Bronchial epithelial cell (primary cell): ENCODE results near the gene HARBI1. TPM values are rescaled to one million over a fixed set of nuclear protein-coding genes. Genes with fewer than 3 reads are reported as not detected.

ENCODE experiments used
- DNase-seq: peaks from one replicate; pipeline ENCODE4 v3.0.0-alpha.2; 2010; ENCODE audit warnings: low read depth
- FAIRE-seq: peaks from 2 replicates; lab custom pipeline; 2011; peaks lifted over from hg19 to GRCh38; lab: Jason Lieb, UNC
- H3K27me3 ChIP-seq: 2 replicates; pipeline ENCODE4 v1.5.1; 2011; ENCODE audit warnings: low read length; ENCODE audit not compliant: control insufficient read depth, insufficient read depth
- H3K36me3 ChIP-seq: 2 replicates; pipeline ENCODE4 v1.5.1; 2011; ENCODE audit warnings: low read length; ENCODE audit not compliant: control insufficient read depth, insufficient read depth
- H3K4me3 ChIP-seq: 2 replicates; pipeline ENCODE4 v1.5.1; 2011; ENCODE audit warnings: mild to moderate bottlenecking, low read depth, low read length, control low read depth
- CTCF ChIP-seq: IDR thresholded peaks from 2 replicates; pipeline ENCODE4 v1.5.1; 2011; ENCODE audit warnings: mild to moderate bottlenecking, moderate library complexity, low read length, control low read depth, inconsistent platforms; ENCODE audit not compliant: insufficient read depth, severe bottlenecking
- total RNA-seq: library from RNA; depleted of rRNA; stranded (reverse); fragments of >200 nt; gene quantifications from 2 replicates; pipeline ENCODE4 v1.2.1, GENCODE V29; 2014

HARBI1 gene
- total RNA-seq, 1 donor from 2014 or later, result 8.4 TPM

- no peak for DNase-seq
- Histone ChIP-seq H3K4me3 (no peak overlapping the region), H3K36me3 (no peaks in the 10 kb centered on the region), H3K27me3 (no peaks in the 10 kb centered on the region)
- FAIRE-seq, result no peak
- TF ChIP-seq CTCF, result no peak
Measured at GRCh38 chr11:46582588-46582987, 34.4 kb downstream of the HARBI1 start.

DNA sequence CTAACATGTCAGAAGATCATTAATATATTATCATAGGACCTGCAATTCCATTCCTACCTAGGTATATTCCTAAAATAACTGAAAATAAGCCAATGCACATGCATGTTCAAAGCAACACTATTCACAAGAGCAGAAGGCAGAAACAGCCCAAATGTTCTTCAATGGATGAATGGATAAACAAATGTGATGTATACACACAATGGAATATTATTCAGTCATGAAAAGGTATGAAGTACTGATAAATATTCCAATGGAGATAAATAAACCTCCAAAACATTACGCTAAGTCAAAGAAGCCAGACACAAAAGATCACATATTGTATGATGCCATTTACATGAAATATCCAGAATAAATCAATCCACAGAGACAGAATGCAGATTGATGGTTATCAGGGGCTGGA, 40.0 kb downstream of the HARBI1 start:
- DNase-seq (no peak), FAIRE-seq (no peak)
- no peaks in the 10 kb centered on the region for H3K36me3 ChIP-seq
- H3K4me3 ChIP-seq, result no peak overlapping the region
- TF ChIP-seq CTCF, result no peak
- H3K27me3 ChIP-seq, result no peaks in the 10 kb centered on the region

DNA sequence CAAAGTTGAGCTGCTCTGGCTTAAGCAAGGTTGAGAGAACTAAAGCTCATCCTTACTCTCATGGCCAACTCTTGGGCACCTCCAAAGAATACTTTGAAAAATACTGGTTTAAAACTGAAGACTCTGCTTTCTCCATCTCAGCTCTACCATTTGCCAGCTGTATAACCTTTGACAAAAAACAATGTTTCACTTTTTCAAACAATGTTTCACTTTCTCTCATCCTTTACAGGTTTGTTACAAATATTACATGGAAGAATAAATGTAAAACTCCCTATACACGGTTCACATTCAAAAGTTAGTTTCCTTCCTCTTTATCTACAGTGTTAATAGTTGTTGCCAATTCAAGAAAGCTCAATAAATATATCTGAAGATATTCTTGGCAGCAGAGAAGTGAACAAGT, 42.4 kb downstream of the HARBI1 start:
- FAIRE-seq (no peak), DNase-seq (no peak)
- TF ChIP-seq CTCF, result no peak

DNA sequence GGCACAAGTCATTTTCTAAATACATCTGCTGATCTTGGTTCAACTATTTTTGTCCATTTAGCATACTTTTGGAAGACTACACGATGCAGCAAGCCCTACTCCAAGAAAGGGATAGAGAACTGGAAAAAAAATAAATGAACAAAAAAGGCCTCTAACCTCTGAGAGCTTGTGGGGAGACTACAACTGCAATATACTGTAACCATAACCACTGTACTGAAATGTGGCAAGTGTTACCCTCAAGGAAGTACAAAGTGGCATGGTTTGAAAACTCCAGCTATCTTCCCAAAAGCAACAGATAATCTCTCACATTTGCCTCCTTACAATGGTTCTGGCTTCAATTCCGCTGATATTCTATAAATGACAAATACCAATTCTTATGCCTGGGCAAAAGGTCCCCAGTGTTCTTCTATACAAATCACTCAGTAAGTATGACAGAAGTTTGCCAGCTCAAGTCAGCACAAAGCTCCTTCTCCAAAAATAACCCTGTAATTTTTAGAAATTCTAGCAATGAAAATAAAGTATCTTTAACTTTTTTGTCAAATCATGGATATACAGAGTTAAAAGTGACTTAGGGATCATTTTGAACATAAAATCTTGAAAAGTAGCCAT, 46.1 kb downstream of the HARBI1 start:
- no peaks in the 10 kb centered on the region for H3K27me3 ChIP-seq
- H3K36me3 ChIP-seq, result no peaks in the 10 kb centered on the region
- no peak overlapping the region for H3K4me3 ChIP-seq
- no peak for TF ChIP-seq CTCF
- FAIRE-seq, result no peak
- no peak for DNase-seq

More for the DNA sequence above, 42.4 kb downstream of the HARBI1 start:
- Histone ChIP-seq H3K36me3 (no peaks in the 10 kb centered on the region), H3K27me3 (no peaks in the 10 kb centered on the region), H3K4me3 (no peak overlapping the region)

- FAIRE-seq (no peak), DNase-seq (no peak)
- H3K4me3 ChIP-seq, result no peak overlapping the region
- H3K27me3 ChIP-seq, result no peaks in the 10 kb centered on the region
- TF ChIP-seq CTCF, result no peak
- H3K36me3 ChIP-seq, result no peaks in the 10 kb centered on the region
Measured at GRCh38 chr11:46565232-46565840, 51.7 kb downstream of the HARBI1 start.
